Mesendoderm (in vitro differentiated cells): ENCODE data around the gene NCLN.

Experiments used
- DNase-seq: peaks from one replicate; pipeline ENCODE4 v3.0.0; 2013
- H2AK5ac ChIP-seq: 2 replicates; pipeline ENCODE4 v1.6.1; 2013; ENCODE audit warnings: low read length, inconsistent platforms
- H2BK120ac ChIP-seq: 2 replicates; pipeline ENCODE4 v1.6.1; 2013; ENCODE audit warnings: low read depth, mild to moderate bottlenecking, low read length, moderate library complexity, mixed read lengths
- H2BK15ac ChIP-seq: replicated peaks from 2 replicates; pipeline ENCODE4 v1.6.1; 2013; ENCODE audit warnings: low read depth, mild to moderate bottlenecking, moderate library complexity
- H2BK5ac ChIP-seq: 2 replicates; pipeline ENCODE4 v1.6.1; 2013; ENCODE audit warnings: low read length, inconsistent platforms
- H3K18ac ChIP-seq: 2 replicates; pipeline ENCODE4 v1.6.1; 2013; ENCODE audit warnings: mild to moderate bottlenecking, low read length, mixed read lengths
- H3K23ac ChIP-seq: one replicate; pipeline ENCODE4 v1.6.1; 2013; ENCODE audit warnings: low read length
- H3K27ac ChIP-seq: 2 replicates; pipeline ENCODE4 v1.5.1; 2013; ENCODE audit warnings: low read depth, mild to moderate bottlenecking, inconsistent platforms, low read length, moderate library complexity
- H3K27me3 ChIP-seq: 2 replicates; pipeline ENCODE4 v1.6.1; 2013; ENCODE audit warnings: low read length, control low read depth, mild to moderate bottlenecking, inconsistent platforms; ENCODE audit not compliant: insufficient read depth, poor library complexity
- H3K36me3 ChIP-seq: 2 replicates; pipeline ENCODE4 v1.6.1; 2013; ENCODE audit warnings: low read length, inconsistent platforms; ENCODE audit not compliant: control insufficient read depth, insufficient read depth
- H3K4ac ChIP-seq: one replicate; pipeline ENCODE4 v1.6.1; 2013; ENCODE audit warnings: low read depth, mild to moderate bottlenecking, low read length, moderate library complexity
- H3K4me1 ChIP-seq: 2 replicates; pipeline ENCODE4 v1.6.1; 2013; ENCODE audit warnings: low read depth, low read length, inconsistent platforms; ENCODE audit not compliant: control insufficient read depth
- H3K4me2 ChIP-seq: 2 replicates; pipeline ENCODE4 v1.6.1; 2013; ENCODE audit warnings: low read length
- H3K4me3 ChIP-seq: 2 replicates; pipeline ENCODE4 v1.5.1; 2013; ENCODE audit warnings: mild to moderate bottlenecking, low read length
- H3K56ac ChIP-seq: one replicate; pipeline ENCODE4 v1.6.1; 2013; ENCODE audit warnings: low read length
- H3K79me1 ChIP-seq: 2 replicates; pipeline ENCODE4 v1.6.1; 2013; ENCODE audit warnings: low read length, inconsistent platforms
- H3K79me2 ChIP-seq: 2 replicates; pipeline ENCODE4 v1.6.1; 2013; ENCODE audit warnings: mild to moderate bottlenecking, low read length; ENCODE audit not compliant: control insufficient read depth, insufficient read depth
- H3K9ac ChIP-seq: 2 replicates; pipeline ENCODE4 v1.6.1; 2013; ENCODE audit warnings: low read length, inconsistent platforms
- H4K5ac ChIP-seq: one replicate; pipeline ENCODE4 v1.6.1; 2013; ENCODE audit warnings: low read length
- H4K8ac ChIP-seq: one replicate; pipeline ENCODE4 v1.6.1; 2013; ENCODE audit warnings: low read depth, mild to moderate bottlenecking, control low read depth, low read length, moderate library complexity
- WGBS: extraction: QIAGEN DNeasy Blood & Tissue Kit; methylation state at CpG from one replicate; pipeline ENCODE4 v1.1.7; 2013; ENCODE audit warnings: low lambda C conversion rate, missing lambda C conversion rate; ENCODE audit not compliant: insufficient coverage; ENCODE audit errors: extremely low coverage; 5-methylcytosine and 5-hydroxymethylcytosine counted together

The NCLN gene

DNA sequence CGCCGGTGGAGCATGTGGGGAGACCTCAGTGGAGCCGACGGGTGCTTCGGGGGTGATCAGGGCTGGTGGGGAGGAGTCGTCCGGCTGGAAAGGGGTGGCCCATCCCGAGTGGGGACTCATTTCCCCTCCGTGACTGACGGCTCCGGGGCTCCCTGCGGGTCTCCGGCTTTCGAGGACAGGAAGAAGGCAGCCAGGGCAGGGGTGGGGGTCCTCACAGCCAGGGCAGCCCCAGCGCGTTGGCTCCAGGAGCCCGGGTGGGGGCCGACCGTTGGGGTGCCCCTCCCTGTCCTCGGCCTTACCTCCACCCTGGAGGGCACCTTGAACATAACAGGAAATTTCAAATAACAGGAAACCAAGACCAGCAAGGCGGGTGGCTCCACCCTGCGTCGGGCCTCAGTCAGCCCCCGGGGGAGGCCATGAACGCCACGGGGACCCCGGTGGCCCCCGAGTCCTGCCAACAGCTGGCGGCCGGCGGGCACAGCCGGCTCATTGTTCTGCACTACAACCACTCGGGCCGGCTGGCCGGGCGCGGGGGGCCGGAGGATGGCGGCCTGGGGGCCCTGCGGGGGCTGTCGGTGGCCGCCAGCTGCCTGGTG, 7.3 kb upstream of the NCLN start, which contains the start of gene S1PR4:
TSS of gene S1PR4 (plus strand) at position 393 of the 596 bp plus-strand sequence. CDS start at position 417, 24 bp downstream.
- H2BK15ac ChIP-seq, result no peak within 1 kb of the TSS
- H3K4me2 ChIP-seq, result no peak within 1 kb of the TSS
- no peak within 1 kb of the TSS for H3K9ac ChIP-seq
- H2BK5ac ChIP-seq, result no peak within 1 kb of the TSS
- H3K18ac ChIP-seq, result no peak within 1 kb of the TSS
- H4K5ac ChIP-seq, result no peak within 1 kb of the TSS
- no peak within 1 kb of the TSS for H2BK120ac ChIP-seq
- no peaks in the 10 kb centered on the region for H3K36me3 ChIP-seq
- no peak within 1 kb of the TSS for H4K8ac ChIP-seq
- DNase-seq, result no peak
- H3K79me1 ChIP-seq, result no peaks in the 10 kb centered on the region
- no peaks in the 10 kb centered on the region for H3K4me1 ChIP-seq
- H3K56ac ChIP-seq, result no peak within 1 kb of the TSS
- no CpG with 5 or more reads among the region's 42 CpGs for WGBS
- no peaks in the 10 kb centered on the region for H3K27me3 ChIP-seq
- no peak within 1 kb of the TSS for H2AK5ac ChIP-seq
- no peak within 1 kb of the TSS for H3K27ac ChIP-seq
- H3K23ac ChIP-seq, result no peak within 1 kb of the TSS
- no peaks in the 10 kb centered on the region for H3K79me2 ChIP-seq
- H3K4me3 ChIP-seq, result no peak within 1 kb of the TSS
- H3K4ac ChIP-seq, result no peak within 1 kb of the TSS

DNA sequence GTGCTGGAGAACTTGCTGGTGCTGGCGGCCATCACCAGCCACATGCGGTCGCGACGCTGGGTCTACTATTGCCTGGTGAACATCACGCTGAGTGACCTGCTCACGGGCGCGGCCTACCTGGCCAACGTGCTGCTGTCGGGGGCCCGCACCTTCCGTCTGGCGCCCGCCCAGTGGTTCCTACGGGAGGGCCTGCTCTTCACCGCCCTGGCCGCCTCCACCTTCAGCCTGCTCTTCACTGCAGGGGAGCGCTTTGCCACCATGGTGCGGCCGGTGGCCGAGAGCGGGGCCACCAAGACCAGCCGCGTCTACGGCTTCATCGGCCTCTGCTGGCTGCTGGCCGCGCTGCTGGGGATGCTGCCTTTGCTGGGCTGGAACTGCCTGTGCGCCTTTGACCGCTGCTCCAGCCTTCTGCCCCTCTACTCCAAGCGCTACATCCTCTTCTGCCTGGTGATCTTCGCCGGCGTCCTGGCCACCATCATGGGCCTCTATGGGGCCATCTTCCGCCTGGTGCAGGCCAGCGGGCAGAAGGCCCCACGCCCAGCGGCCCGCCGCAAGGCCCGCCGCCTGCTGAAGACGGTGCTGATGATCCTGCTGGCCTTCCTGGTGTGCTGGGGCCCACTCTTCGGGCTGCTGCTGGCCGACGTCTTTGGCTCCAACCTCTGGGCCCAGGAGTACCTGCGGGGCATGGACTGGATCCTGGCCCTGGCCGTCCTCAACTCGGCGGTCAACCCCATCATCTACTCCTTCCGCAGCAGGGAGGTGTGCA, 6.6 kb upstream of the NCLN start:
- WGBS, result no CpG with 5 or more reads among the region's 52 CpGs
- no peak overlapping the region for H3K4ac ChIP-seq
- no peak overlapping the region for H3K56ac ChIP-seq
- no peak overlapping the region for H4K8ac ChIP-seq
- no peak overlapping the region for H2AK5ac ChIP-seq
- H3K23ac ChIP-seq, result no peak overlapping the region
- no peak overlapping the region for H3K4me3 ChIP-seq
- H3K18ac ChIP-seq, result no peak overlapping the region
- no peak overlapping the region for H4K5ac ChIP-seq
- no peaks in the 10 kb centered on the region for H3K27me3 ChIP-seq
- H2BK120ac ChIP-seq, result no peak overlapping the region
- H3K4me1 ChIP-seq, result no peaks in the 10 kb centered on the region
- H3K79me2 ChIP-seq, result no peaks in the 10 kb centered on the region
- no peak overlapping the region for H3K9ac ChIP-seq
- H3K27ac ChIP-seq, result no peak overlapping the region
- H3K4me2 ChIP-seq, result no peak overlapping the region
- H2BK15ac ChIP-seq, result no peak overlapping the region
- no peaks in the 10 kb centered on the region for H3K36me3 ChIP-seq
- DNase-seq, result no peak
- no peak overlapping the region for H2BK5ac ChIP-seq
- H3K79me1 ChIP-seq, result no peaks in the 10 kb centered on the region

DNA sequence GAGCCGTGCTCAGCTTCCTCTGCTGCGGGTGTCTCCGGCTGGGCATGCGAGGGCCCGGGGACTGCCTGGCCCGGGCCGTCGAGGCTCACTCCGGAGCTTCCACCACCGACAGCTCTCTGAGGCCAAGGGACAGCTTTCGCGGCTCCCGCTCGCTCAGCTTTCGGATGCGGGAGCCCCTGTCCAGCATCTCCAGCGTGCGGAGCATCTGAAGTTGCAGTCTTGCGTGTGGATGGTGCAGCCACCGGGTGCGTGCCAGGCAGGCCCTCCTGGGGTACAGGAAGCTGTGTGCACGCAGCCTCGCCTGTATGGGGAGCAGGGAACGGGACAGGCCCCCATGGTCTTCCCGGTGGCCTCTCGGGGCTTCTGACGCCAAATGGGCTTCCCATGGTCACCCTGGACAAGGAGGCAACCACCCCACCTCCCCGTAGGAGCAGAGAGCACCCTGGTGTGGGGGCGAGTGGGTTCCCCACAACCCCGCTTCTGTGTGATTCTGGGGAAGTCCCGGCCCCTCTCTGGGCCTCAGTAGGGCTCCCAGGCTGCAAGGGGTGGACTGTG, 5.9 kb upstream of the NCLN start:
- no peak overlapping the region for H2BK120ac ChIP-seq
- no CpG with 5 or more reads among the region's 31 CpGs for WGBS
- DNase-seq, result no peak

DNA sequence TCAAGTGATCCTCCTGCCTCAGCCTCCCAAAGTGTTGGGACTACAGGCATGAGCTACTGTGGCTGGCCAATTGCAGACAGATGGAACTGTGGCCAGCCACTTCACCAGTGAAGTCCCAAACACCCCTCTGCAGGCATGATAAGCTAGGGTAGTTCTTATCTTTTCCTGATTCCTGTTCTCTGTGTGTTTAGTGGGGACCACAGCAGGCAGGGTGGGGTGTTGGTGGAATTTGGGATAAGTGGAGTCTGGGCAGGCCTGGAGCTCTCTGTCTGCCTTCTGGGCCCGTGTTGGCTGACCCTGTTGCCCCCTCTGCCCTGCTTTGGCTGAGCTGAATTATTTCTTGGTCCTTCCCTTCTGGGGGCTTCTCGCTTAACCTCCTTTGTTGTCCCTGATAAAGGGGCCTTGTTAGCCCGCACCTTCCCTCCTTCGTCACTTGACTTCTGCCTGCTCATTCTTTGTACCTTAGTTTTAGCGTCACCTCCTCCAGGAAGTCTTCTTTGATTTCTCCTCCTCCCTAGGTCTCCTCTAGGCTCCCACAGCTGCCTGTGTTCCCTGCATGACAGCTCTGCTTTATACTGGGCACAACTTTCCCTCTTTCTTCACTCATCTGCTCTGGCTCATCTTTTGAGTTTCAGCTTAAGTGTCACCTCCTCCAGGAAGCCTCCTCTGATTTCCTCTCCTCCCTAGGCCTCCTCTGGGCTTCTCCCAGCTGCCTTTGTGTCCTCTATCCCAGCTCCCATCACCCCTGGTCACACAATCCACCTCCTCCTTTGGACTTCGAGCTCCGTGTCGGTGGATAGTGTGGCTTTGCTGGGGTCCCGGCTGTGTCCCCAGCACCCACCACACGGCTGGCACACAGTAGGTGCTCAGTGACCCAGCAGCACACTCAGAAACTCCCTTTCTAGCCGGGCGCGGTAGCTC, 1.7 kb upstream of the NCLN start:
- Histone ChIP-seq H3K4me3 (no peak overlapping the region), H3K27ac (no peak overlapping the region), H2BK15ac (no peak overlapping the region), H3K4me1 (peaks cover 3% of the 10 kb centered on the region), H3K9ac (no peak overlapping the region), H4K5ac (no peak overlapping the region), H3K36me3 (no peaks in the 10 kb centered on the region), H3K79me1 (peaks cover 13% of the 10 kb centered on the region), H3K27me3 (no peaks in the 10 kb centered on the region), H3K4me2 (no peak overlapping the region), H3K23ac (no peak overlapping the region), H3K56ac (no peak overlapping the region), H2AK5ac (no peak overlapping the region), H3K4ac (no peak overlapping the region), H2BK5ac (no peak overlapping the region), H3K79me2 (peaks cover 30% of the 10 kb centered on the region), H3K18ac (no peak overlapping the region), H2BK120ac (no peak overlapping the region), H4K8ac (no peak overlapping the region)
- DNase-seq, result no peak
- WGBS, result no CpG with 5 or more reads among the region's 13 CpGs

More for the DNA sequence above, 5.9 kb upstream of the NCLN start:
- no peak overlapping the region for H3K27ac ChIP-seq
- H3K18ac ChIP-seq, result no peak overlapping the region
- no peaks in the 10 kb centered on the region for H3K79me2 ChIP-seq
- H3K79me1 ChIP-seq, result no peaks in the 10 kb centered on the region
- H3K9ac ChIP-seq, result no peak overlapping the region
- H3K4me2 ChIP-seq, result no peak overlapping the region
- H3K4me1 ChIP-seq, result no peaks in the 10 kb centered on the region
- H3K27me3 ChIP-seq, result no peaks in the 10 kb centered on the region
- no peak overlapping the region for H2BK5ac ChIP-seq
- no peaks in the 10 kb centered on the region for H3K36me3 ChIP-seq
- no peak overlapping the region for H4K8ac ChIP-seq
- no peak overlapping the region for H3K4me3 ChIP-seq
- H2BK15ac ChIP-seq, result no peak overlapping the region
- no peak overlapping the region for H3K56ac ChIP-seq
- H3K23ac ChIP-seq, result no peak overlapping the region
- H4K5ac ChIP-seq, result no peak overlapping the region
- no peak overlapping the region for H2AK5ac ChIP-seq
- no peak overlapping the region for H3K4ac ChIP-seq

DNA sequence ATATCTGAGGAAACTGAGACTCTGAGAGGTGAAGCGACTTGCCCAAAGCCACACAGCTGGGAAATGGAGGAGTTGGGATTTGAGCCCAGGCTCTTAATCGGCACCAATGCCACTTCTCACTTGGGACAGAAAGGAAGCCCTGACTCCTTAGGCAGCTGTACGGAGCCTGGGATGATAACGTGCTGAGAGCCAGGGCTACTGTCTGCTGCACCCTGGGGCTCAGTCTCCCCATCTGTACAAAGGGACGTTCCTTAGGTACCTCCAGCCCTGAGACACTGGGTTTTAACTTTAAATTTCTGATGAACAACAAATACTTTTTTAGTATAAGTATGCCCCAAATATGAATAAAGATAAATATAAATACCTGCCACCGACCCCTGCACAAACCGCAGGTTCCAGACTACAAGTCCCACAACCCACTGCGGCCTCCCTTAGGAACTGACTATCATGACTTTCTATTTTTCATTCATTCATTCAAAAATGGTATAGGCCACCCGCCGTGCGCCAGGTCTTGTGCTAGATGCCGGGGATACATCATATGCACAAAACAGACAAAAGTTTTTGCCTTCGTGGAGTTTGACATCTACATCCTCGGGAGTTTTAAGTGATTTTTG, 776 bp upstream of the NCLN start:
- WGBS, result no CpG with 5 or more reads among the region's 14 CpGs
- peak overlapping the region; percentile 93 for H3K4me2 ChIP-seq
- H3K56ac ChIP-seq, result peak overlapping the region; percentile 79
- peaks cover 3% of the 10 kb centered on the region for H3K4me1 ChIP-seq
- peaks cover 40% of the 10 kb centered on the region for H3K79me2 ChIP-seq
- H2BK15ac ChIP-seq, result no peak overlapping the region
- DNase-seq, result no peak
- peaks cover 16% of the 10 kb centered on the region for H3K79me1 ChIP-seq
- H3K9ac ChIP-seq, result peak overlapping the region; percentile 56
- no peak overlapping the region for H3K4ac ChIP-seq
- no peak overlapping the region for H3K27ac ChIP-seq
- H2BK5ac ChIP-seq, result no peak overlapping the region
- no peak overlapping the region for H4K8ac ChIP-seq
- H2BK120ac ChIP-seq, result no peak overlapping the region
- H3K27me3 ChIP-seq, result no peaks in the 10 kb centered on the region
- H4K5ac ChIP-seq, result peak overlapping the region; percentile 94
- peak overlapping the region; percentile 35 for H3K4me3 ChIP-seq
- H3K36me3 ChIP-seq, result no peaks in the 10 kb centered on the region
- no peak overlapping the region for H3K23ac ChIP-seq
- no peak overlapping the region for H2AK5ac ChIP-seq
- no peak overlapping the region for H3K18ac ChIP-seq
